Measurements from ENCODE around the gene EPB41L4B.

- TF ChIP-seq CTCF (IDR thresholded peaks at IDR 0.05) (no peak), POLR2AphosphoS5 (IDR thresholded peaks at IDR 0.05) (no peak)
Measured at GRCh38 chr9:109231593-109231992, 89.3 kb downstream of the EPB41L4B start.
